Measurements from ENCODE around the gene KRTAP5-1.

KRTAP5-1 gene

DNA sequence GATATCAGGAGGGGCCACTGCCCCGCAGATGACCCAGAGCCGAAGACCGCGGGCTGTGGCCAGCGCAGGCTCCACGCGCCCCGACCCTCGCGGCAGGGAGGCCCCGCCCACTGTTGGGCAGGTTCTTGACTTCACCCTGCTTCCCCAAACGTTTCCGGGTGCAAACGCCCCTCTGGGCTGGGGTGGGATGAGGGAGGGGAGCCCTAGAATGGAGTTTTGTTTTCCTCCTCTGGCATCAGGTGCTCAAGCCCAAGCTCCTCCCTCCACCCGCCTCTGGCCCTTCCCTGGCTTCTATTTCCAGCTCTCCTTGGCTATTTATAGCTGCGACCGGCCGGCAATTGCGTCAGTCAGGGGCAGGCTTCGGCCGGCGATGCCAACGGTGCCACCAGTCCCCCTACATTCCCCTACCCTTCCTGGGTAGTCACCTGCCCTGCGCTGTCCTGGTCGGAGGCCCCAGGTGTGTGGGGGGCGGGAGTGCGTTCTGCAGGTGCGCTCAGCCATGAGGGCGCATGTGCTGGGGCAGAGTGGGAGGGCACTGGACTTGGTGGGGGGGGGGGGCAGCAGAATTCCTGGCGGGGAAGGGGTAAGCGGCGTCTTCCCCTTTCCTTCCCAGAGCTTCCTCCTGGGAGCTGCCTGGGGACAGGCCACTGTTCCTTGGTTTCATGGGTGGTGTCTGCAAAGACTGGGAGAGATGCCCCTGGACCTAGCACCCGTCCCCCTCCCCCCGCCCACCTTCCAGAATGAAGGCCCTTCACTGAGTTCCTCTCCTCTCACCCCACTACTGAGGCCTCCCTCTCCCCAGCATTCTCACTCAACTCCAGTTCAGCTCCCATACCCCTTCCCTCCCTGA lies 36.6 kb downstream of the KRTAP5-1 start:
- no peaks in the 10 kb centered on the region for H3K4me1 ChIP-seq
- no peak for DNase-seq
- no peaks in the 10 kb centered on the region for H3K9me3 ChIP-seq
- peaks cover 19% of the 10 kb centered on the region for H3K27me3 ChIP-seq
- H3K4me3 ChIP-seq (ENCODE audit: low read depth, low read length), result no peak overlapping the region
- TF ChIP-seq, protein P1, sequence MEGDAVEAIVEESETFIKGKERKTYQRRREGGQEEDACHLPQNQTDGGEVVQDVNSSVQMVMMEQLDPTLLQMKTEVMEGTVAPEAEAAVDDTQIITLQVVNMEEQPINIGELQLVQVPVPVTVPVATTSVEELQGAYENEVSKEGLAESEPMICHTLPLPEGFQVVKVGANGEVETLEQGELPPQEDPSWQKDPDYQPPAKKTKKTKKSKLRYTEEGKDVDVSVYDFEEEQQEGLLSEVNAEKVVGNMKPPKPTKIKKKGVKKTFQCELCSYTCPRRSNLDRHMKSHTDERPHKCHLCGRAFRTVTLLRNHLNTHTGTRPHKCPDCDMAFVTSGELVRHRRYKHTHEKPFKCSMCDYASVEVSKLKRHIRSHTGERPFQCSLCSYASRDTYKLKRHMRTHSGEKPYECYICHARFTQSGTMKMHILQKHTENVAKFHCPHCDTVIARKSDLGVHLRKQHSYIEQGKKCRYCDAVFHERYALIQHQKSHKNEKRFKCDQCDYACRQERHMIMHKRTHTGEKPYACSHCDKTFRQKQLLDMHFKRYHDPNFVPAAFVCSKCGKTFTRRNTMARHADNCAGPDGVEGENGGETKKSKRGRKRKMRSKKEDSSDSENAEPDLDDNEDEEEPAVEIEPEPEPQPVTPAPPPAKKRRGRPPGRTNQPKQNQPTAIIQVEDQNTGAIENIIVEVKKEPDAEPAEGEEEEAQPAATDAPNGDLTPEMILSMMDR (IDR thresholded peaks at IDR 0.05; ENCODE audit: low read depth, low read length), result no peak
- H3K36me3 ChIP-seq, result no peaks in the 10 kb centered on the region

DNA sequence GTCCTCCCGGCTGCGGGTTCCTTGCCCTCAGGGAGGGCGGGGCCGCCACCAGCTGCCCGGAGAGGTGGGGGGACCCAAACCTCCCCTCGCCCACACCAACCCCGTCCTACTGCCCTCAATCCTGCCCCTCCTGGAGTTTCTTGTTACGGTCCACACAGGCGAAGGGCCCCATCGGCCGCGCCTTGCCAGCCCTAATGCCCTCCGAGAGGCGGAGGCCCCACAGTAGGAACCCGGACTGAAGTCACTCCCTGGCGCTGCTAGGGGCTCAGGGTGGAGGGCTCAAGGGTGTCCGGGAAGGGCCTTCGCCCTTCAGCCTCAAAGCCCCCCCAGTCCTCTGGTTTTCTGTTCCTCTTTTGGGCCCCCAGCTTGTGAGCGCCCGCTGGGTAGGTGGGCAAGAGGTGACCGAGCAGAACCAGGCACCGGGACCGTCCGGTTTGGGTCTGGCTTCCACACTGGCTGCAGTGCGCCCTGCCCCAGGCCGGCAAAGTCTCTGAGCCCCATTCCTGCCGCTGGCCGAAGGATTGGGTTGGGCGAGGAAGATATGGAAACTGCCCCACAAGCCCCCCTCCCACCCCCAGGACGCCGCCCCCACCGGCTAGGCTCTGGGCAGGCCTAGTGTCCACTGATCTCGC lies 37.5 kb downstream of the KRTAP5-1 start:
- H3K27me3 ChIP-seq, result peaks cover 19% of the 10 kb centered on the region
- no peak for DNase-seq

DNA sequence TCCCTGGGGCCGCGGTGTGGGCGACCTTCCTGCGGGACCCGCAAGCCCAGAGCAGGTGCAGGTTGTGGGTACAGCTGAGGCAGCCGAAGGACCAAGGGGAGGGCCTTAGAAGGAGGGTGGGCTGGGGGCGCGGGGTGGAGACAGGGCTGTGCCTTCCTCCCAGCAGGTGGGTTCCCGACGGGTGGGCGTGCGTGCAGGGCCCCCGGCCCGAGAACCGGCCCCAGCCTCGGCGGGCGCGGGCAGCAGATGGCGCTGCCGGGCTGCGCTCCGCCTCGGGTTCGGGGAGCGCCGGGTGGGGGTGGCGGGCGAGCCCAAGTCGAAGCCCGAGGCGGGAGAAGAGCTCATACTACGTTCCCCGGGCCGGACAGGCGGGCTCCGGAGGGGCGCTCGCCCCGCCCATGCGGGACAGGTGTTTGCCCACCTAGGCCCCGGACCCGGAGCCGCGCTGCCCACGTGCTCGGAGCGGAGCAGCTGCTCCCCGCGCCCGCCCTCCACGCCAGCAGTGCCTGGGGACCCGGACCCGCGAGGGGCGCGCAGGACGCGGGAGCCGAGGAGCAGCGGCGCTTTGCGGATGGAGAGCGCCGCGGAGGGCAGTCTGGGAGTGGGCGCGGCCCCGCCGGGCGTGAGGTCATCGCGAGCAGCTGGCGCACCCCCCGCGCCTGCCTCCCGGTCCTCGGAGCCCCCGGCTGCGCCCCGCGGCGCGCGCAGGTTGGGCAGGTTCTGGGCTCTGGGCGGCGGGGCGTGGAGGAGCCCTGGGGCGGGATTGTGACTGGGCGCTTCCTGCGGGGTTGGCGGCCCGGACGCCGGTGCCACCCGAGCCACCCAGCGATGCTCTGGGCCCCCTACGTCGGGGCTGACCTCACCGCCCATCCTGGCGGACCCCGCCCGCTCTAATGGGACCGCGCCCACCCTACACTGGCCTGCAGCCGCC lies 38.3 kb downstream of the KRTAP5-1 start:
- Histone ChIP-seq H3K9me3 (no peaks in the 10 kb centered on the region), H3K27me3 (peaks cover 19% of the 10 kb centered on the region), H3K4me1 (no peaks in the 10 kb centered on the region), H3K36me3 (no peaks in the 10 kb centered on the region), H3K4me3 (ENCODE audit: low read depth, low read length) (no peak overlapping the region)
- DNase-seq, result peak; percentile 49
- TF ChIP-seq, protein P1 (IDR thresholded peaks at IDR 0.05; ENCODE audit: low read depth, low read length), result peak; percentile 27; the same call in 1 of the 2 replicates

More for the DNA sequence above, 37.5 kb downstream of the KRTAP5-1 start:
- TF ChIP-seq, protein P1 (IDR thresholded peaks at IDR 0.05; ENCODE audit: low read depth, low read length), result no peak
- Histone ChIP-seq H3K4me3 (ENCODE audit: low read depth, low read length) (no peak overlapping the region), H3K9me3 (no peaks in the 10 kb centered on the region), H3K36me3 (no peaks in the 10 kb centered on the region), H3K4me1 (no peaks in the 10 kb centered on the region)

DNA sequence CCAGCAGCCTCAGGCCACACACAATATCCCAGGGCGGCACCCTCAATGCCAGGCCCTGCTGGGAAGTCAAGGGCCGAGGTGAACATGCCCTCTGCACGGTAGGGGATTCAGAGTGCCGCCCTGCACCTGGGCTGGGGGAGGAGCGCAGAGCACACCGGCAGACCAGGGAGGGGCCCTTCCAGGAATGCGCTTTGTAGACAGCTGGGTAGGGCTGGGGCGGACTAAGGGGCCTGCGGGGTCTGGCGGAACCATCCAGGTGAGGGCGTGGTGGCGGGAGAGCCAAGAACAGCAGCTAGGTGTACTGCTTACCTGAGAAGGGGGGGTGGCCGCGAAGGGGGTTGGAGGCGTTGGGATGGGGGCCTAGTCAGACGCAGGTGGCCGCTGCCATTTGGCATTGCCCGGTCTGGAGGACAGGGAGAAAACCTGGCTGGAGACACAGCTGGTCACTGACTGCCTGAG lies 39.0 kb downstream of the KRTAP5-1 start:
- H3K27me3 ChIP-seq, result peaks cover 19% of the 10 kb centered on the region
- no peak for DNase-seq
- TF ChIP-seq, protein P1 (IDR thresholded peaks at IDR 0.05; ENCODE audit: low read depth, low read length), result no peak
- no peaks in the 10 kb centered on the region for H3K4me1 ChIP-seq
- no peak overlapping the region for H3K4me3 ChIP-seq (ENCODE audit: low read depth, low read length)
- no peaks in the 10 kb centered on the region for H3K9me3 ChIP-seq
- no peaks in the 10 kb centered on the region for H3K36me3 ChIP-seq

DNA sequence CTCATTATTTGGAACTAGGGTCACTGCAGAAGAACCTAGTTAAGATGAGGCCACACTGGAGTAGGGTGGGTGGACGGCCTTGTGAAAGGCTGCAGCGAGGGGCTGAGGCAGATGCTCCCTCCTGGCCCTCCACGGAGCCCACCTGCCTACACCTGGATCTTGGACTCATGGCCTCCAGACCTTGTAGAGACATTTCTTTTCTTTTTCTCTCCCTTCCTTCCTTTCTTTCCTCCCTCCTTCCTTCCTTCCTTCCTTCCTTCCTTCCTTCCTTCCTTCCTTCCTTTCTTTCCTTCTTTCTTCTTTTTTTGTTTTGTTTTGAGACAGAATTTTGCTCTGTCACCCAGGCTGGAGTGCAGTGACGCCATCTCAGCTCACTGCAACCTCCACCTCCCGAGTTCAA lies 39.7 kb downstream of the KRTAP5-1 start:
- H3K9me3 ChIP-seq, result no peaks in the 10 kb centered on the region
- H3K36me3 ChIP-seq, result no peaks in the 10 kb centered on the region
- TF ChIP-seq, protein P1 (IDR thresholded peaks at IDR 0.05; ENCODE audit: low read depth, low read length), result no peak
- H3K4me3 ChIP-seq (ENCODE audit: low read depth, low read length), result no peak overlapping the region
- no peaks in the 10 kb centered on the region for H3K4me1 ChIP-seq
- H3K27me3 ChIP-seq, result peaks cover 19% of the 10 kb centered on the region
- no peak for DNase-seq
